ENCODE results near the gene RFNG. TPM values are rescaled to one million over a fixed set of nuclear protein-coding genes. Genes with fewer than 3 reads are reported as not detected.

The RFNG gene
- total RNA-seq, 2 donors from 2014 or later: 21.4 to 25.3 TPM

DNA sequence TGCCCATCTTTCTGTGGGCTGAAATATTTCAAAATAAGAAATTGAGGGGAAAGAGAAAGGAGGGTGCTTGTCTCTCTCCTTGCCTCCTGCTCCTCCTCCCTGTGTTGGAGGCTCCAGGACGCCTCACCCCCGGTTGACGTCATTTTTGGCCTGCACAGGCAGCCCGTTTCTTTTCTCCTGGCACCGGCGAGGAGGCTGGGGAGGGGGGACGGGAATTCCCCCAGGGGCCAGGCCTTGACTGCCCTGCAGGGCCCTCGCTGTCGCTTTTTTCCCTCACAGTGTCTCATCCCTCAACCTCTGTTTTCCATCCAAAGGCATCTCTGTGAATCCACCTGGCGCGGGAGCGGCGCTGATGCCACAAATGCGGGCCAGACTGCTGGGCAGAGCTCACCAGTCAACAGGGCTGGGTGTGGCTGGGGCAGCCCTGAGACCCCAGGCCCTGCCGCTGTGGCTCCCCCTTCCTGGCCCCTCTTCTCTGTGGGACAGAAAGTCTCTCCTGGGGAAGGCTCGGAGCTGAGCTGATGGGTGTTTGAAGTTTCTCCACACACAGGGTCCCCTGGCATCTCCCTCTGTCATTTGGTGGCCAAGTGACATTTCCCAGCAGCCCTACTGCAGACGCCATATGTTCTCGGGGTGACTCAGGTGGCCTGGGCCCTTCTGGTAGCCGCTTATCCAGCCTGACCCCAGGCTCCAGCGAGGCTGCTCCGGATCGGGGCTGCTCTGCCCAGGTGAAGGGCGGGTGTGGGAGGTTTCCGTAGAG is 45.0 kb downstream of the RFNG start:
- H3K27ac ChIP-seq: no peak overlapping the region
- TF ChIP-seq, protein P1, sequence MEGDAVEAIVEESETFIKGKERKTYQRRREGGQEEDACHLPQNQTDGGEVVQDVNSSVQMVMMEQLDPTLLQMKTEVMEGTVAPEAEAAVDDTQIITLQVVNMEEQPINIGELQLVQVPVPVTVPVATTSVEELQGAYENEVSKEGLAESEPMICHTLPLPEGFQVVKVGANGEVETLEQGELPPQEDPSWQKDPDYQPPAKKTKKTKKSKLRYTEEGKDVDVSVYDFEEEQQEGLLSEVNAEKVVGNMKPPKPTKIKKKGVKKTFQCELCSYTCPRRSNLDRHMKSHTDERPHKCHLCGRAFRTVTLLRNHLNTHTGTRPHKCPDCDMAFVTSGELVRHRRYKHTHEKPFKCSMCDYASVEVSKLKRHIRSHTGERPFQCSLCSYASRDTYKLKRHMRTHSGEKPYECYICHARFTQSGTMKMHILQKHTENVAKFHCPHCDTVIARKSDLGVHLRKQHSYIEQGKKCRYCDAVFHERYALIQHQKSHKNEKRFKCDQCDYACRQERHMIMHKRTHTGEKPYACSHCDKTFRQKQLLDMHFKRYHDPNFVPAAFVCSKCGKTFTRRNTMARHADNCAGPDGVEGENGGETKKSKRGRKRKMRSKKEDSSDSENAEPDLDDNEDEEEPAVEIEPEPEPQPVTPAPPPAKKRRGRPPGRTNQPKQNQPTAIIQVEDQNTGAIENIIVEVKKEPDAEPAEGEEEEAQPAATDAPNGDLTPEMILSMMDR (IDR thresholded peaks at IDR 0.05): no peak
- H3K4me3 ChIP-seq: no peak overlapping the region
- no peak for DNase-seq (ENCODE audit: low spot score)
- H3K9me3 ChIP-seq: no peaks in the 10 kb centered on the region
- no peaks in the 10 kb centered on the region for H3K36me3 ChIP-seq
- H3K27me3 ChIP-seq: no peaks in the 10 kb centered on the region
- peaks cover 0 to 30% of the 10 kb centered on the region in 2 donors for H3K4me1 ChIP-seq

DNA sequence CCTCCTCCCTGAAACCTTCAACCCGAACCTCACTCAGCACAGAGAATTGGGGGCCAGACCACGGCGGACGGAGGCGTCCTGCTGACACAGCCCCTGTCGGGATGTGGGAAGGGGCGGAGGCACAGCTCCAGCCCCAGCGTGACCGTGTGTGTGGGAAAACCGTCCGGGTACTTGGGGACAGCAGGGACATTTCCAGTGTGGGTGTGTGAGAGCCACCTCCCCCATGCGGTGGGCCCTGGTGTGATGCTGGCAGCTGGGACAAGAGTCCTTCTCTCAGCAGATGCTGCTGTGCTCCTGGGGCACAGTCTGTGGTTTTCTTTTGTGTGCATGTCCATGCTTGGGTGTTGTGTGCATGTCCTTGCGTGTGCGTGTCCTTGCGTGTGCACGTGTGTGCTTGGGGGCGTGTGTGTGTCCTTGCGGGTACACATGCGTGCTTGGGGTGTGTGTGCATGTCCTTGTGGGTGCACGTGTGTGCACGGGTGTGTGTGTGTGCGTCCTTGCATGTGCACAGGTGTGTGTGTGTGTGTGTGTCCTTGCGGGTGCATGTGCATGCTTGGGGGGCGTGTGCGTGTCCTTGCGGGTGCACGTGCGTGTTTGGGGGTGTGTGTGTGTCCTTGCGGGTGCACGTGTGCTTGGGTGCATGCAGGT is 45.8 kb downstream of the RFNG start:
- no peaks in the 10 kb centered on the region for H3K9me3 ChIP-seq
- peaks cover 0 to 30% of the 10 kb centered on the region in 2 donors for H3K4me1 ChIP-seq
- H3K27me3 ChIP-seq: no peaks in the 10 kb centered on the region
- H3K27ac ChIP-seq: no peak overlapping the region
- H3K36me3 ChIP-seq: no peaks in the 10 kb centered on the region
- TF ChIP-seq, protein P1 (IDR thresholded peaks at IDR 0.05): no peak
- no peak overlapping the region for H3K4me3 ChIP-seq
- DNase-seq (ENCODE audit: low spot score): no peak

DNA sequence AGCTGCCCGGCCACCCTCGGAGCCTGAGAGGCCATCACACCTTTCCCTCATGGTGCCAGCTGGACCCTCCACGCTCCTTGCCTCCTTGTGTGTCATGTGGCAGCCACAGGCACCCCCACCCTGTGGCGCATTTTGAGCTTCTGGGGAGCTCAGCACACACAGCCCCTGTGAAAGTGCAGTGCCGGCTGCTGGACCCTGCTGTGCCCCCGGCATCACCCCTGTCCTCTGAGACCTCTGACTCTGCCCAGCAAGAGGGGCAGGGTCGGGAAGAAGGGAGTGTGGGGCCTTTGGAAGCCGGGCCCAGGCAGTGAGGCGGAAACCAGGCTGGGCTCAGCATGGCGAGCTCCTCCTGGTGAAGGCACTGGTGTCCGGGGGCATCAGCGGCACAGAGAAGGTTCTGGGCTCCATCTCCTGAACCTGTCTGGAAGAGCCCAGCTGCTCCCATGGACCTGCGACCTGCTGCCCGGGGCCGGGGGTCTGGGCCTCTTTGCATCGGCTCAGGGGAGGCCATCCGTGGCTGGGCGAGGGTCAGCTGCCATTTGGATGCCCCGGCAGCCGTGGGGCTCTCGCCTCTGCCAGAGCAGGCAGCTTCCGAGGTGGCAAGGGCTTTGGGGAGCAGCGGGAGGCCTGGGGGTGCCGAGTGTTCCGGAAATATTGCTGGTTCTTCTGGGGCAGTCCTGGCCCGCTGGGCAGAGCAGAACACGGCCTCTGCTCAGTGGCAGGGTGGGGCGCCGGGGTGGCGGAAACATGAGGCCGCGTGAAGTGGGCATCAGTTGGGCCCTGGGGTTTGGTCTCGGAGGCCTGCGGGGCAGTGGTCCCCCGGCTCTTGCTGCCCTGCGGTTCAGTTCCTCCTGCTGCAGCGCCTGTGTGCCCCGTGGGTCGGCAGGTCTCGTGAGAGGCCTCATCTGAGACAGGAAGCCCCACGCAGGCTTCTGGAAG is 46.8 kb downstream of the RFNG start:
- no peak overlapping the region for H3K27ac ChIP-seq
- DNase-seq (ENCODE audit: low spot score): no peak
- H3K9me3 ChIP-seq: no peaks in the 10 kb centered on the region
- no peaks in the 10 kb centered on the region for H3K27me3 ChIP-seq
- TF ChIP-seq, protein P1 (IDR thresholded peaks at IDR 0.05): no peak
- peaks cover 0 to 30% of the 10 kb centered on the region in 2 donors for H3K4me1 ChIP-seq
- H3K36me3 ChIP-seq: no peaks in the 10 kb centered on the region
- no peak overlapping the region for H3K4me3 ChIP-seq

DNA sequence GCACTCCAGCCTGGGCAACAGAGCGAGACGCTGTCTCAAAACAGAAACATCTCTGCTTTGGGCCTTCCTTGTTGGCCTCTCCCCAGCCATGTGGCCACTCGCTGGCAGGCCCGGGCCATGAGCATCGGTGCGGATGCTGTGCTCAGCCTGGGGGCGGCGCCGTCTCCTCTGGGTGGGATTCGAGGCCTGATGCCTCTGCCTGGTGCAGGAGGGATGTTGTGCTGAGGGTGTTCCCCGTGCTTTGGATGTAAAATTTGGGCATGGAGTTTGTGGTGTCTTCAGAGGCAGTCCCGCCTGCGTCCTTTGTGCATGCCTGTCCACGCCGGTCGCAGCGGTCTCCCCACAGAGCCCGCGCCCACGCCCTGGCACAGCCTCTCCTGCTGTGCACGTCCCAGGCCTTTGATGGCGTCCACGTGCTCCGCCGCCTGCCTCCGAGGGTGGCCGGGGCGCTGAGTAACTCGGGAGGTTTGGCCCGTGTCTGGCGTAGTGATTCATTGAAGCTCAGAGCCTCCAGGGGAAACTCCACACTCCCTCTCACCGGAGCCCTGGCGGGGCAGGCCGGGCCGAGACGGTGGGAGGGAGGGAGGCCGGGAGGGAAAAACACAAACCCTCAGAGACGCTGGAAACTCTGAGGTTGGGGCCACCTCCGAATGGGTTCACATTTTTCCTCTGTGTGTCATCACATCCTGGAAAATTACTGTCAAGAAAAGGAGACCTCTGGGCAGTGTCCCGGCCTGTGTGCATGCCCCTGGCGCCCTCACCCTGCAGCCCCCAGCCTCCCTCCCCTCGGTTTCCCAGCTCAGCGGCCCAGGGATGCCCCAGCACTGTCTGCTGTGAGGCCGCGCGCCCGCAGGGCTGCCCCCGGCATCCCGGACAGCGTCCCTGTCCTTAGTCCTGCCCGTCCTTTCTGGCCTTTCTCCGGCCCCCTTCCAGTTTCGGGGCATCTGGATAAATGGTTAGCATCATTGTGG is 47.9 kb downstream of the RFNG start:
- no peaks in the 10 kb centered on the region for H3K36me3 ChIP-seq
- H3K27ac ChIP-seq: no peak overlapping the region
- H3K4me1 ChIP-seq: peaks cover 0 to 30% of the 10 kb centered on the region in 2 donors
- no peaks in the 10 kb centered on the region for H3K27me3 ChIP-seq
- no peaks in the 10 kb centered on the region for H3K9me3 ChIP-seq
- no peak overlapping the region for H3K4me3 ChIP-seq
- peak; percentile 78 for DNase-seq (ENCODE audit: low spot score)
- TF ChIP-seq, protein P1 (IDR thresholded peaks at IDR 0.05): no peak

DNA sequence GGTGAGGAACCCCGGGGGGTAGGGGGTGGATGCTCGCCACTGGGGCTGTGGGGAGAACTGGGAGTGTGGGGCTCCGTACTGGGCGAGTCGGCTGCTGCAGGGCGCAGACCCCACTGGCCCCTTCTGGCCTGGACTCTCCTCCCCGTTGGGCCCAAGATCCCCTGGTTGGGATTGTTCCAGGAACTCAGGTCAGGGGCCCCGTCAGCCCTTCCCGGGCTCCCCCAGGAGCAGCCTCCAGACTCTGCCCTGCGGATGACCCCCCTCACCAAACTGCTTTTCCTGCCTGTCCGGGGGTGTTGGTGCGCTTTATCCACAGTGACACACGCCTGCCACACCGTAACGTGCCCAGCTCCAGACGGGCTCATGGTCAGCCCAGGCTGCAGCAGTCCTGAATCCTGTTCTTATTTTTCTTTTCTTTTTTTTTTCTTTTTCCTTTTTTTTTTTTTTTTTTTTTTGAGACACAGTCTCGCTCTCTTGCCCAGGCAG is 50.0 kb downstream of the RFNG start:
- H3K9me3 ChIP-seq: no peaks in the 10 kb centered on the region
- H3K36me3 ChIP-seq: no peaks in the 10 kb centered on the region
- no peak overlapping the region for H3K27ac ChIP-seq
- H3K27me3 ChIP-seq: no peaks in the 10 kb centered on the region
- DNase-seq (ENCODE audit: low spot score): no peak
- no peak overlapping the region for H3K4me3 ChIP-seq
- H3K4me1 ChIP-seq: peaks cover 0 to 28% of the 10 kb centered on the region in 2 donors
- TF ChIP-seq, protein P1 (IDR thresholded peaks at IDR 0.05): no peak

All from right atrium auricular region (tissue), 2 donors.